Stimulated activated CD8-positive, alpha-beta memory T cell treated with anti-CD3 and anti-CD28 coated beads, Interleukin-2, amount 100 ng/mL, for 1 hour (primary cell): ENCODE results near the gene RCSD1.
"Not testable (repeated sequence)": the region's sequence is repeated elsewhere in the genome, so short reads cannot be mapped to it uniquely, and the experiment has no call there.

Experiments used
- DNase-seq, 2 donors: peaks; one replicate each; pipeline ENCODE4 v3.0.0-alpha.2; 2020; ENCODE audit warnings: low read depth in 2 of 2

The RCSD1 gene

GRCh38 chr1:167742392-167743057 lies 112.5 kb downstream of the RCSD1 start:
- DNase-seq: not testable (repeated sequence)

- no peak for DNase-seq
These were observed 114.9 kb downstream of the RCSD1 start for GRCh38 chr1:167744901-167745300.

GRCh38 chr1:167746013-167746672 lies 116.1 kb downstream of the RCSD1 start:
- no peak for DNase-seq

GRCh38 chr1:167746988-167747655 lies 117.1 kb downstream of the RCSD1 start:
- no peak for DNase-seq

- no peak for DNase-seq
These were observed 118.0 kb downstream of the RCSD1 start for GRCh38 chr1:167747988-167748387.

- DNase-seq: no peak
These were observed 118.9 kb downstream of the RCSD1 start for GRCh38 chr1:167748906-167749305.

GRCh38 chr1:167749741-167750140 lies 119.7 kb downstream of the RCSD1 start:
- no peak for DNase-seq

- no peak for DNase-seq
These were observed 120.6 kb downstream of the RCSD1 start for GRCh38 chr1:167750641-167751040.

GRCh38 chr1:167751676-167752075 lies 121.6 kb downstream of the RCSD1 start:
- no peak for DNase-seq

- DNase-seq: no peak
These were observed 122.4 kb downstream of the RCSD1 start for GRCh38 chr1:167752219-167752985.

- DNase-seq: no peak
These were observed 125.6 kb downstream of the RCSD1 start for GRCh38 chr1:167755654-167756053.
